HG03521 (cell line): ENCODE results near the gene VDR.
"Not testable (repeated sequence)": the region's sequence is repeated elsewhere in the genome, so short reads cannot be mapped to it uniquely, and the experiment has no call there.

Source experiments
- ATAC-seq: cut with Tn5 transposase; IDR thresholded peaks from one replicate; pipeline ENCODE4 v1.9.1; 2021; ENCODE audit warnings: mild to moderate bottlenecking, moderate library complexity; ENCODE audit not compliant: unreplicated experiment

VDR gene

GRCh38 chr12:47851303-47851952 is 53.4 kb downstream of the VDR start:
- no peak for ATAC-seq

- ATAC-seq = no peak
Measured at GRCh38 chr12:47850153-47851084, 54.4 kb downstream of the VDR start.

GRCh38 chr12:47849261-47849660 is 55.5 kb downstream of the VDR start:
- ATAC-seq = no peak

GRCh38 chr12:47848853-47849252 is 55.9 kb downstream of the VDR start:
- no peak for ATAC-seq

- no peak for ATAC-seq
Measured at GRCh38 chr12:47846294-47846996, 58.3 kb downstream of the VDR start.

GRCh38 chr12:47845081-47845480 is 59.7 kb downstream of the VDR start:
- no peak for ATAC-seq

- ATAC-seq = no peak
Measured at GRCh38 chr12:47844264-47845019, 60.4 kb downstream of the VDR start.

- ATAC-seq = no peak
Measured at GRCh38 chr12:47843226-47843980, 61.4 kb downstream of the VDR start.

GRCh38 chr12:47842543-47842942 is 62.3 kb downstream of the VDR start:
- ATAC-seq = not testable (repeated sequence)

- no peak for ATAC-seq
Measured at GRCh38 chr12:47841910-47842309, 62.9 kb downstream of the VDR start.

GRCh38 chr12:47841501-47841900 is 63.3 kb downstream of the VDR start:
- no peak for ATAC-seq

- no peak for ATAC-seq
Measured at GRCh38 chr12:47840571-47840970, 64.2 kb downstream of the VDR start.

GRCh38 chr12:47839214-47839876 is 65.4 kb downstream of the VDR start:
- ATAC-seq = no peak

- ATAC-seq = no peak
Measured at GRCh38 chr12:47838286-47838931, 66.4 kb downstream of the VDR start.

GRCh38 chr12:47837190-47838171 is 67.3 kb downstream of the VDR start:
- ATAC-seq = no peak

GRCh38 chr12:47835831-47836155 is 69.0 kb downstream of the VDR start:
- no peak for ATAC-seq

- ATAC-seq = no peak
Measured at GRCh38 chr12:47835006-47835830, 69.6 kb downstream of the VDR start.
